Caki2 (cell line): ENCODE results near the gene CREBBP. TPM values are rescaled to one million over a fixed set of nuclear protein-coding genes. Genes with fewer than 3 reads are reported as not detected.

ENCODE experiments used
- DNase-seq: peaks from one replicate; pipeline ENCODE4 v3.0.0-alpha.2; 2015; ENCODE audit warnings: low read depth
- in situ Hi-C: cut with HindIII; loops from 2 replicates; pipeline ENCODE4 v1.10.0; 2016; ENCODE audit warnings: low sequenced_read_pairs, low pct_unique_long_range_greater_than_20kb, mixed read lengths
- total RNA-seq: library from RNA; depleted of rRNA; stranded (reverse); fragments of >200 nt; shearing (Covaris generic); gene quantifications from 2 replicates; pipeline ENCODE4 v1.2.3, GENCODE V29; 2014; ENCODE audit warnings: low replicate concordance

Gene CREBBP
- total RNA-seq, 1 experiment from 2014 or later: 5.6 TPM

DNA sequence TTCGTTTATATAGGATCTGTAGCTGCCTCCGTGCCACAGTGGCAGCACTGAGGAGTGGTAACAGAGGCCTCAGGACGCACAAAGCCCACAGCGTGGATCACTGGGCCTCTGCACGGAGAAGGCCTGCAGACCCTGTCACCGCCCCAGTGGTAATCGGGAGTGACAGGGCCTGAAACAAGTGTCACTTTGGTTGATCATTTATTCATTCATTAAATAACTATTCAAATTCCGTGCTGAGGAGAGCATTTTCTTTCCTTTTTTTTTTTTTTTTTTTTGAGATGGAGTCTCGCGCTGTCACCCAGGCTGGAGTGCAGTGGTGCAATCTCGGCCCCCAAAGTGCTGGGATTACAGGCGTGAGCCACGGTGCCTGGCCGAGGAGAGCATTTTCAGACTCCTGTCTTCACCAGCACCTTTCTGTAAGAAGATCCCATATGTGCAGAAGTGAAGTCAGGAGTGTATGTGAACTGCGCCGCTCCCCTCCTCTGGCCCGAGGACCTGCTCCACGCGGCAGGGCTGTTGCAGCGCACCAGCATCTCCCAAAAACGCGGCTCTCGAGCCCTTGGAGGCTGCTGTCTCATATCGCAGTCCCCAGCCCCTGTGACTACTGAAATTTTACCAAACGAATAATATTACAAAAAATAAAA lies 118.3 kb downstream of the CREBBP start:
- in situ Hi-C loops: no loop called here
- no peak for DNase-seq

- DNase-seq: no peak
- in situ Hi-C loops: no loop called here
These were observed 119.0 kb downstream of the CREBBP start for GRCh38 chr16:3761375-3762106.

DNA sequence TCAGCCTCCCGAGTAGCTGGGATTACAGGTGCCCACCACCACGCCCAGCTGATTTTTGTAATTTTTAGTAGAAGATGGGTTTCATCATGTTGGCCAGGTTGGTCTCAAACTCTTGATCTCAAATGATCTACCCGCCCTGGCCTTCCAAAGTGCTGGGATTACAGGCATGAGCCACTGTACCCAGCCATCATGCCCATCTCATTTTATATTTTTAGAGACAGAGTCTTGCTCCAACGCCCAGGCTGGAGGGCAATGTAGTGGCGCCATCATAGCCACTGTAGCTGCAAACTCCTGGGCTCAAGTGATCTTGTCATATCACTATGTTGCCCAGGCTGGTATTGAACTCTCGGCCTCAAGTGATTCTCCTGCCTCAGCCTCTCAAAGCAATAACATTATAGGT lies 120.0 kb downstream of the CREBBP start:
- in situ Hi-C loops: no loop called here
- no peak for DNase-seq

GRCh38 chr16:3759736-3760135 lies 120.8 kb downstream of the CREBBP start:
- in situ Hi-C loops: no loop called here
- no peak for DNase-seq

GRCh38 chr16:3756113-3756512 lies 124.4 kb downstream of the CREBBP start:
- no peak for DNase-seq
- in situ Hi-C loops: no loop called here

- in situ Hi-C loops: no loop called here
- no peak for DNase-seq
These were observed 125.3 kb downstream of the CREBBP start for GRCh38 chr16:3755249-3755648.

GRCh38 chr16:3754772-3755171 lies 125.7 kb downstream of the CREBBP start:
- no peak for DNase-seq

DNA sequence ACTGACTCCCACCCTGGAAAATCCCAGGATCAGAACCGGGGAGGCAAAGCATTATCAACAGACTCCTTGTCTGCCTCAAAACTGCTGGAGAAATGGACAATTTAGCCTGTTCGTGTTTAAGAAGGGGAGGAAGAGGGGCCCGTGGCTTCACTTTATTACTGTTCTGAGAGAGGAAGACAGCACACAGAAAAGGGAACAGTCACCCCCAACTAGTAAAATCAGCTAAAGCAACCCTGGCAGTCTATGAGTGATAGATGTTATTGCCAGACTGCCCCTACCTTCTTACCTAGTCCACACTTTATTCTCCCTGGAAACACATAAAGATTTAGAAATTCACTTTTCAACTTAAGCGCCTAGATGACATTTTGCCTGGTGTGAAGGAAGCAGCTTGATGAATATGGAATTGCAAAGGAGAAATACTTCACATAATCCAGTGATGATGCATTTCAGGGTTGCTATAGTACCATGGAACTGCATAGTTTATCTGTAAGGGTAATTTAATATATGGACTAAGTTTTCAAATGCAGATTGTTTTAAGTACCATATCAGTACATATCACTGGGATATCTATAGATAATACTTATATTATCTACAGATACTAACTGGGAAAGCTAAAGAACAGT lies 126.3 kb downstream of the CREBBP start:
- no peak for DNase-seq
- in situ Hi-C loops: no loop called here

More at GRCh38 chr16:3754772-3755171, 125.7 kb downstream of the CREBBP start:
- in situ Hi-C loops: no loop called here

DNA sequence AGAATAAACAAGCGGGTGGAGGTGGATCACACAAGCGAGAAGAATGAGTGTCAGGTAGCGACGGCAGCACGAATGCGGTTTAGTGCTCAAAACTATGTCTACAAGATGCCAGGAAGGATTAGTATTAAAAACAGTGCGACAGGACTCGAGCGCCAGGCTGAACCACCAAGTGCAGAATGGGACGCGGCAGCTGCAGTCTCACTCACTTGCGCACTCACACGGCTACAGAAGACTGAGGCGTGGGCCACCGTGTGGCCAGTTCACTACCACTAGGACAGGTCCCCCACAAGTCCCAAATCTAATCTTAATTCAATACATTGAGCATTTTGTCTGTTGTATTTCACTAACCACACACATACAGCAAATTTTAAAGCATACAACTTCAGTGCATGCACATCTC lies 127.5 kb downstream of the CREBBP start:
- no peak for DNase-seq
- in situ Hi-C loops: no loop called here

DNA sequence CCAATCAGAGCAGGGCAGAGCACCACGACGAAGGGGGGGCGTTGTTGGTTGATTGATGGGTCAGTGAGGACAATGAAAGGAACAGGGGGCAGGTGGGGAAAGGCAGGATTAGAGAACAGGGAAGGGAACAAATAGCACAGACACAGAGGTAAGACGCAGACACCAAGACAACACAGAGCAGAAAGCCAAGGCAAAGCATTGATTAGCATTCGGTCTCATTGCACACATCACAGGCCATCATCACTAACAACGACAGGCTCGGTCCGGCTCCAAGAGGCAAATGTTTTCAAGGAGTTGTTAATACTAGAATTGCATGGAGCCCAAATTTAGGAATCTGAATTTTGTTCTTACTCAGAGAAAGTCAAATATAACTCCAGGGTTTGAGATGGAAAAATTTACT lies 128.6 kb downstream of the CREBBP start:
- no peak for DNase-seq
- in situ Hi-C loops: no loop called here

DNA sequence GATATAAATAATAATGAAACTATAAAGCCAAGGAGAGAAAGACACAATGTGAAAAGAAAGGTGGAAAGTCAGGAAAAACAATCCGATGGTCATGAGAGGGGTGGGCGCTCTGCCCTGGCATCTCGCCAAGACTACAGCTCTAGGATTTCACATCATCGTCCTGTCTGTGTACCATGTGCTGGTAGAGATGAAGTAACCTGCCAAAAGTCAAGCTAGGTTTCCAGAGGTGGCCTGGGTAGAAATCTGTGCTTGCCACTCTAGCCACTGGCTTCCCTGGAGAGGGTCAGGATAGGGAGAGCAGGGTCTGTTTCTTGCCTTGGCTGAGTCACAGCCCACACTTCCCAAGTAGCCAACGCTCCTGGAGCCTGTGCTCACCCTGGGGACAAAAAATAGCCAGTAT lies 132.2 kb downstream of the CREBBP start:
- DNase-seq: no peak
- in situ Hi-C loops: no loop called here

- DNase-seq: no peak
- in situ Hi-C loops: no loop called here
These were observed 134.7 kb downstream of the CREBBP start for GRCh38 chr16:3745751-3746355.

- DNase-seq: no peak
- in situ Hi-C loops: no loop called here
These were observed 136.5 kb downstream of the CREBBP start for GRCh38 chr16:3744018-3744417.

- in situ Hi-C loops: no loop called here
- no peak for DNase-seq
These were observed 139.6 kb downstream of the CREBBP start for GRCh38 chr16:3740934-3741333.

GRCh38 chr16:3740186-3740585 lies 140.3 kb downstream of the CREBBP start:
- no peak for DNase-seq
- in situ Hi-C loops: no loop called here

- no peak for DNase-seq
These were observed 140.9 kb downstream of the CREBBP start for GRCh38 chr16:3739636-3740035.

DNA sequence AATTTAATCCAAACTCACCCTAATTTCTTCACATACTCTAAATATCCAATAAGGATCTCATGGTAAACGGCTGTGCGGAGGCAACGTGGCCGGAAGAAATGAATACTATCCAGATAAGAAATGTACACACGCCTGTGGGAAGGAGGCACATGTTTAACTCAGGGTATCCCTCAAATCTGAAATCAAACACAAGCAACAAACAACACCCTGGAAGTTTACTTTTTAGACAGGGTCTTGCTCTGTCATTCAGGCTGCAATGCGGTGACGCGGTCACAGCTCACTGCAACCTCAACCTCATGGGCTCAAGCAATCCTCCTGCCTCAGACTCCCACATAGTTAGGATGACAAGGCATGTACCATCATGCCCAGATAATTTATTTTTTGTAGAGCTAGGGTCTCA lies 142.0 kb downstream of the CREBBP start:
- no peak for DNase-seq
- in situ Hi-C loops: no loop called here

More at GRCh38 chr16:3739636-3740035, 140.9 kb downstream of the CREBBP start:
- in situ Hi-C loops: no loop called here

- in situ Hi-C loops: no loop called here
- DNase-seq: no peak
These were observed 142.4 kb downstream of the CREBBP start for GRCh38 chr16:3738128-3738527.

DNA sequence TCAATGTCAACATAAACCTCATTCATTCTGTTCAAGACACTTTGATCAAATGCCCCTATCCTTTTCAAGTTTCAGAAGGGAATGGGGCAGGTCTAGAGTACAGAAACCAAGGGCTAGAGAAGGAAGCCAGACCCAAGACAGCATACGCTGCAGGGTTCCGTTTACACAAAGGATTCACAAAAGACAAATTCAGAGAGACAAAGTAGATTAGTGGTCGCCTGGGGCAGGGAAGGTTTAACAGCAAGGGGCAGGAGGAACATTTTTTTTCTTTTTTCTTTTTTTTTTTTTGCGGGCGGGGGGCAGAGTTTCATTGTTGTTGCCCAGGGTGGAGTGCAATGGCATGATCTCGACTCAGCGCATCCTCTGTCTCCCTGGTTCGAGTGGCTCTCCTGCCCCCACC lies 143.3 kb downstream of the CREBBP start:
- in situ Hi-C loops: no loop called here
- no peak for DNase-seq
